Dedifferentiated amniotic fluid mesenchymal stem cell (primary cell): ENCODE data around the gene RALGAPA2.
A peak's percentile ranks its signal among the peaks of the same experiment; 100 is the strongest.

Experiments used
- DNase-seq: peaks from one replicate; pipeline ENCODE4 v3.0.0-alpha.2; 2016; ENCODE audit errors: extremely low spot score

Gene RALGAPA2

DNA sequence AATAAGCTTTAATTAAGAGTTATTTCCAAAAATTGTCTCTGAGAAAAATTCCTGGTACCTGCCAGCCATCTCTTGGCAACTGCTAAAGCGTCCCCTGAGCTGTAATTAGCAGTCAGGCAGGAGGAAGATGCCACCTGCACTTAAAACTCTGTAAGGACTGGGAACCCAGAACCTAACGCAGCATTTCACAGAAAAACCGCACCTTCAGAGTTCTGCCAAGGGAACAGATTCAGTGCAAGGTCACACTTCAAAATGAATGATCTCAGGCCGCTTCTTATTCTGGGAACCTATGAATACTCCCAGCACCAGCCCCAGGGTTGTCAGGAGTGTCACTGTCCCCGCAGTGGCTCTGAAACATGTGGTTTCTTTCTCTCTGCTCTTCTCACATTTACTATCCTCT, 307.8 kb downstream of the RALGAPA2 start:
- no peak for DNase-seq

DNA sequence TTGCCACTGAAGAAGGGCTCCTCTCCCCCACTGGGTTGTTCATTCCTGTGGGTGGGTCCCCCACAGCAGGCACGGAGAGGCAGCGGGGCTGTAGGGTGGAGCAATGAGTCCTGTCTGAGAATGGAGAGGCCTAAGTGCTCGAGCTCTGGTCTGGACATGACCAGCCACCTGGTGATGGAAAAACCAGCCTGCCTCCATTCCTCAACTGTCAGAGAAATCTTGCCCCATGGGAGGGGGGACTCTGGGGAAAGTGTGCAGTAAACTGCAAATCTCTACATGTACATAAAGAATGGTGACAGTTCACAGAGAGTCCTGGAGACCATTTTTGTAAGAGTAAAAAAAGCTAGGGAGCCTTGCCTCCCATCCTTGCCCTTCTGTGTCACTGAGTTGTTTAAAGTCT, 310.5 kb downstream of the RALGAPA2 start:
- no peak for DNase-seq

DNA sequence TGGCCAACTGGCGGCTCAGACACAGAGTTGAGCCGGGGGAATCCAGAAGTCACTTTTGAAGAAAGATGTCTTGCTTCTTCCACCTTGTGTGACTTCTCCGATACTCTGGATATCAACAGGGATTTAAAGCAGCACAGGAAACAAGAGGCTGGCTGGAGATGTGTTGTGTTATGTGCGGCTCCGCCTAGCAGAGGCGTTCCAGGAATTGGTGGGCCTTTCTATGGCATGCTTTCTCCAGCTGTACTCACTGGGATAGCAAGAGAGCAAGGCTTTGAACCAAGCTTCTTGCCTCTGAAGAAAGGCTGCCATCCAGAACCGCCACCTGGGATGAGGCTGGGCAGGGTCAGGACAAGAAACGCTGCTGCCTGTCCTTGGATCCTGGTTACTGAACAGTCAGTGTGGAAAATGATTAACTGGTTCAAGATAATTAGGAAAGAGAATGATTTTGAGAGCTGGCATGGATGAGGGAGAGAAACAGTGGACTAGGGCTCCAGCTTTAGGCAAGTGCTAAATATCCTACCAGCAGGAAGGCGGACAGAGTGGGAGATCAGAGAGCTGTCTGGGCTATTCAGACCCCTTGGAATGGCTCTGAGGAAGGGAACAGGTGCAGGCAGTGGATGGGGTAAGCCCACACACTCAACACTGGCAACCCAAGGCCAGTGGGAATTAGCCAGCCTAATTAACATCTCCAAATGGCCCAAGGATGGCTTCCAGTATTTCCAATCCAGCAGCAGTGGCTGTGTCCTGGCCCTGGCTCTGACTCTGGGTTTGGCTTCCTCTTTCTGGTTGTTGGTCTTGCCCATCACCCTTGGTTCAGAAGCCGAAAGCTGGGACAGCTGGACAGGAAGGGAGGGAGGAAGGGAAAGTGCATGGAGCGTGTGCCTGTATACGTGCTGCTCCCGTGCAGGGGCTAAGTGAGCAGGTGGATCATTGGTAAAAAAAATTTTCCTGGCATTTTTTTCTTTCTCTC, 312.6 kb downstream of the RALGAPA2 start:
- no peak for DNase-seq

DNA sequence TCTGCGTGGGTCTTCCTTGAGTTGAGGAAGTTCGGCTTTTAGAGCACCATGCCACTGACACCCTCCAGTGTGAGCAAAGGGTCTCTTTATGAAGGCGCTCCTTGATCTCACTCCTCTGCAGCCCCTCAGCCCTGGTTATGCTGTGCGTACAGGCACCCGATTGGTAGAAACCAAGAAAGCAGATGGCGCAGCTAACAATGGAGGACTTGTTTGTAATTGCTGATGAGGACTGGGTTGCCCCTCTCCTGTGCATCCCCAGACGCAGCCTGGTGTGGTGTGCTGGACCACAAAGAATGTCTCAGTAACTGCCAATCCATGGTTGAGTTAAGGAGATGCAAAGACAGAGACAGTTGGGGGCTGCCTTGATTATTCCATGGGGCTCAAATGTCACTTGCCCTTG, 314.3 kb downstream of the RALGAPA2 start:
- DNase-seq: no peak

DNA sequence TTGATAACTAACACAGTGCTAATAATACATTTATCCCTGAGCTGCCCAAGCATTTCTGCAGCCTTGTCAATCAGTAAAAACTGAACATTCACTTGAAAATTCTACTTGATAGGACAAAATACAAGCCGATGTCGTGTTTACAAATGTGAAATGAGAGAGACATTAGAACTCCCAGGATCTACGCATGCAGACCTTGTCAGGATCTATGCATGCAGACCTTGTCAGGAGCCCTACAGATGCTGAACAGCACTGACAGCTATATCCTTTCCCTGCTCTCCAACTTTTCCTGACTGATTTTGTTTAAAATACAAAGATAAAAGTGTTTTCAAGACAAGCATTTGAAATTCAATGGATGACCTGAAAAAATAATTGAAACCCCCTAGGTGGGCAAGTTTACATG, 315.6 kb downstream of the RALGAPA2 start:
- no peak for DNase-seq

DNA sequence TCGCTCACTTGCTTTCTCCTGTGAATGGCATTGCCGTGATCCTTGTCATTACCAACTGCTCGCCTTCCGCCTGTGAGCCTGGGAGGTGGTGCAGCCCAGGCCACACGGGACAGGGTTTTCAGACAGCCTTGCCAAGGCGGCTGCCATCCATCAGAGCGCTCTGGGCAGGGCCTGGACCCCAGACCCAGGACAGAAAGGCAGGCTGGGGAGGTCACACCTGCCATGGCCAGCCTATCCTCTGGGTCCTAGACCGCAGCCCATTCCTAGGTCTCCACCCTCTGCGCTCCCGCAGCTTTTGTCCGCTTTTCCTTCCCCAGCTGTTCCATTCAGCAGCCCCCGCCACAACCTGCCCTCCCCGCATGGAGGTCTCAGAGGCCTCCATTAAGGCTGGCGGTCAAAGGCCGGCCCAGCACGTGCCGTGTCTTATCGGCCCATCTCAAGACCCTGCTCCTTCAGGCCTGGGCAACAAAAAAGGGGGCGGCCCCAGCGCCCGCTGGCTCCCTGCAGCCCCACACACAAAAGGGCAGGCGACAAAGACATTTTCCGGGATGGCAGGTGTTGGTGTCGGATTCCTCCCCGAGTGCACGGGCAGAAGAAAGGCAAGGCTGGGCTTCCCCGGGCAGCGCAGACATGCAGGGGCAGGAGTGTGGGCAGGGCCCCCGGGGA, 316.4 kb downstream of the RALGAPA2 start:
- no peak for DNase-seq

DNA sequence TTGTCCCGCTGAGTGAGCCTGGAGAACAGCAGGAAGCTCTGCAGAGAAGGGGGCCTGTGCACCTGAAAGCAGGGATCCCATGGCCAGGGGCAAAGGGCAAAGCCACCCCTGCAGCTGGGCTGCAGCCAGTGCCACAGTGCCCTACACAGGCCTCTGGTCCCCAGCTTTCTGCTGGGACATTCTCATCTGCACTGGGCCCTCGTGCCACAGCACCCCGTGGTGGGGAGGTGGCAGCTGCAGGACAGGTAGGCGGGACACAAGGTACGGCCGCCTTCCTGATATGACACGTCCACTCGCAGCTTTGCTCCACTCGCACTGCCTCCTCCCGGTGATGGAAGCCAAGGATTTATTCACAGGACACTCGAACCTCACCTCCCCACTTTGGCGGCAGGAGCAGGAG, 317.4 kb downstream of the RALGAPA2 start:
- DNase-seq: no peak

DNA sequence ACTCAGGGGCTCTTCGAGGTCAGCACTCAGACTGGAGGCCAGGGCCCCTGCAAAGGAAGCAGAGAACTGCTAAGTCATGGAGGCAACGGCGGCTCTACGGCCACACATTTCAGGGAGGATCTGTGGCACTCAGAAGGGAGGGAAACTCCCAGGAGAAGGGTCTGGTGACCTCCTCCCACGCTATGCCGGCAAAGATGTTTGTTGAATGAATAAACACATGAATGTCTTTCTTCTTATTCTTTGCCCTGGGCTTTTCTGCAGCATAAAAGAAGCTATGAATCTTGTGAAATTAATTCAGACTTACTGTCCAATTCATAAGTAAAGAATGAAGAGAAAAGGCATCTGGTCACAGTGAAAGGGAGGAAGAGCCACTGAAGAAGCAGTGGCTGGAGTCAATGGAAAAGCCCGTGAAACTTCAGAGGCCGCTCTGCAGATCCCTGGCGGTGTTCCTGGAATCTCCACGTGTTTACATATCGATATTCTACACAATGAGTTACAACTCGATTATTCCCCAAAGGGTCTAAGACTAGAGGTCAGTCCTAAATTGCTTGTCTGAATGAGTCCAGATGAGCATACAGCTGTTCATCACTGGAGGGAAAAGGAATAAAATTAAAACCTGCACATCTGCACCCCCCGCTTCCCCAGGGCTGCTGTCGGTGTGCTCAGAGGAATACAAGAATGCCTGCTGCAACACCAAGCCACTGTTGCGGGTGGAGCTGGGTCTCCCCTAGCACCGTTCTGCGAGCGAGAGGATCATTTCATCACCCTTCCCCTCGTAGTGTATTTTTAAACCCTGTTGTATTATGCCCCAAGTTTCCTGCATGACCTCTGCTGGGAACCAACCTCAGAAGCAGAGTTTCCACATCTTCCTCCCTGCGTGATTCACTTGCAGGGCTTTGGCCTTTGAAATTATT, 319.0 kb downstream of the RALGAPA2 start:
- peak; percentile 52 for DNase-seq

DNA sequence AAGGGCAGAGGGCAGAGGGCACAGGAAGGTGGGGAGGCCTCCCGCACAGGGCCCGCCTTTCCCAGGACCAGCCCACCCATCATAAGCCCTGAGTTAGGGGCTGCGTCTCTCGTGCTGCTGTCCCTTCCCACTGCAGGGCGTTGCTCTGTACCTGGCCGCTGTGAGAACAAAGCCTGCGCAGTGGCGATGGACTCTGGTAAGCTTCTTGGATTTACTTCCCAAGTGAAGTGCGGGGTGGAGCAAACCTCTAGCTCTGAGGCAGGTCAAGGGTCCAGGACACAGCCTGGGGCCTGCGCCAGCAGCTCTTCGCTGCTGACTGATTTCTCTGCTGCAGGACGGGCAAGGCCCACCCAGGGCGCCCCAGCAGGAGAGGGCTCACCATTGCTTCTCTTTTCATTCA, 320.7 kb downstream of the RALGAPA2 start:
- no peak for DNase-seq

DNA sequence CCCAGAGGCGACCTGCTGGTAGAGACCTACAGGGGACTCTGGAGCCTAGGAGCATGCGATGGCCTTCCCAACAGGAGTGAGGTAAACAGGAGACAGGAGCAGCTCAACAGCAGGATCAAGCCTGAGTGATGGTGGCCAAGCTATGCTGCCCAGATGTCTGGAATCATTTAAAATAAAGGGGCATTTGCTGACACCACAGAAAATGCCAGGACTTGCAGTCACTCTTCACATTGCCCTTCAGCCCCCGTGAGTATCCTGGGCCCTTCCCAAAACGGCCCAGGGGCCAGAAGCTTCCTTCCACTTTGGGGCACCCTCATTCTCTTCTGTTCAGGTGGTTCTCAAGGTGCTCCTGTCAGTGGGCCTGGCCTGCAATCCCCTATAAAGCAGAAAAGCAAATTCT, 321.3 kb downstream of the RALGAPA2 start:
- DNase-seq: no peak

DNA sequence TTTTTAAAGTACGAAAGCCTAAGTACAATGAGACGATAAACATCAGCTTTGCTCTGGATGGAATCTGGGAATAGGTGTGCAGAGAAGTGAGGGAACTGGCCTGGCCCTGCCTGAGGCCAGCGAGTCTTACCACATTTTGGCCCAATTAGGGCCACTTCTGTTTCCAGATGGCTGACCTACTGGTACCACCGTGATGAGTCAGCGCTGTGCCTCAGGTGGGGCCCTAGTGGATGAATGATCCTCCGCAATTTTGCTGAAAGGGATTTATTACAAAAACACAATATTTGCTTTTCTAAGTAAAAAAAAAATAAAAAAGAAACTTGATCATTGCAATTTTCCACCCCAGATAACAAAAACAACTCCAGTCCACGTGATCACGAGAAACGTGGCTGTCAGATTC, 322.1 kb downstream of the RALGAPA2 start:
- no peak for DNase-seq

DNA sequence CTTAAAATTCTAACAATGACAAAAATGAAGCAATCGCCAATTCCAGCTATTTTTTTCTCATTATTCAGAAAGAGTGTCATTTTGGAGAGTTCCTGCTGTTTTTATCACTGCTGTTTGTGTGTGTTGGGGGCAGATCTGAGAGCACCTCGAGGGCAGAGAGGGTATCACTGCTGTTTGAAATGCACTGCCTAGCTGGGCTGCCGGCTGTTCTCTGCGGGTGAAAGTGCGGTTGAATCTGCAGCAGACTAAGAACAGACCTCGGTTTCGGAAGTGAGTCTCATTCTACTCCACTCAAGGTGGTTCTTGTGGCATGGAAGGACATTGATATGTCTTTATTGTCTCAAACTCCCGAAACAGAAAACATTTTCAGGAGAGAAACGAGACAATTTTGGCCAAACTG, 326.3 kb downstream of the RALGAPA2 start:
- DNase-seq: no peak

DNA sequence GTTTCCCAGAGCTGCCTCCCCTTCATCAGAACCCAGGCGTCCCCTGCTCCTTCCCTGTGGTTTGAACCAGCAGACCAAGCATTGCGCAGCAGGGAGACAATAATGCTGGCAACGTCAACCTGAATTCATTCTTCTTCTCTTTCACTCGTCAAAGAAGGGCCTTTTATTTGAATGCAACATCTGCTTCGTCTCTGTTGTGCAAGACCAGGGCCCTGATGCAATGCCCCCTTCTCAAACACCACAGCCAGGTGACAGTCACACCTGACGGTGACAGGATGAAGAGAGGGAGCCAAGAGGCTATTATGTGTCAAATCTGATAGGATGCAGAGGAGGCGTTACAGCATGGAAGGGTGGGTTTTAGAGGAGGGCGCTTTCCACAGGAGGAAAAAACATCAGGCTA, 336.6 kb downstream of the RALGAPA2 start:
- no peak for DNase-seq

DNA sequence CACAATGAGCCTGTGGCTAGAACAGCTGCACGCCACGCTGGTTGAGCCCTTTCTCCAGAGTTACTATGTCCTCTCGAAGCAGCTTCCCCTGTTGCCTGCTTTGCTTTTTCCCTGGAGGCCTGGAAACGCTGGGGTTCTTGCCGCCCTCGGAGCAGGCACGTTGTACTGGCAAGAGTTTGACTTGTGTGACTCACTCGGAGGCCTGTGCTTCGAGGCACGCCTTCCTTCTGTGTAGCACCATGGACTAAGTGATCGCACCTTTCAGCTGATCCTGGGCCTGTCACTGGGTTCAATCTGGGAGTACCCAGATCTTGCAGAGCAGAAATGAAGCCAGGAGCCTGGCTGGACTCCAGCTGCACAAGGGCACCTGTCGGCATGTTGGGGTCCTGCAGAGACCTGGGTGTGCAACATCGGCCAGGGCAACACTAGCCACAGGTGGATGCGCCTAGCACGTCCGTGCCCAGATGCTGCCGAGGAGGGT, 339.3 kb downstream of the RALGAPA2 start:
- peak; percentile 42 for DNase-seq

DNA sequence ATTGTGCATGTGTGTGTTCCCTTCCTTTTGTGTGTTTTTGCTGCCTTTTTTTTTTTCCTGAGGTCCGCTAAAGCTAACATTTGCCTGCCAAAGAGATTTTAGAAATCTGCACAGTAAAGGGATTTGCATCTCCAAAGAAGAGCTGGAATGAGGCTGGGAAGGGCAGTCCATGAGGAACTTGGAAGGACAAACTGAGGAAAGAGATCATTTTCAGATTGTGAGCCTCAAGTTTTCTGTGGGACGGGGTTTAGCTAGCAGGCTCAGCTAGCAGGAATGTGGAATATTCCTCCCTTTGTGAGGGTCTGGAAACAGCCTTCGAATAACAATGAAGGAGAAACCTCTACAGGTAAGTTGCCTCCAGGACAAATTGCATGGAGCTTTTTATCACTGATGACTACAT, 340.8 kb downstream of the RALGAPA2 start:
- DNase-seq: no peak

DNA sequence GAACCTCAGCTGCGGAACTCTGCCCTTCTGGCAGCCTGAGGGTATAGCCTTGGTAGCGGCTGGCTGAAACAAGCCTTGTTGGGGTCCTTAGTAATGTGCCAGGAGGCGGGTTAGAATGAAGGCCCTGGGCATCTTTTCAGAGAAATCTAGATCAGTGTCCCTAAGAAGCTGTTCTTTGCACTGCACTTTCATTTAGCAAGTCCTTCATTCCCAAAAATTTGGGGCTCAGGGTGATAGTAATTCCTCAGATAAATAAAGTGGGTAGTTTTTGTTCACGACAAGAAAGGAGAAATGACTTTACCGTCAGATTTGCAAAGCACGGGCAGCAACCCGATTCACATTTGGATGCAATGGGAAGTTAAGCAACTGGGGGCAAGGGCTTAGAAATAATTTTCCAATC, 341.4 kb downstream of the RALGAPA2 start:
- DNase-seq: no peak

DNA sequence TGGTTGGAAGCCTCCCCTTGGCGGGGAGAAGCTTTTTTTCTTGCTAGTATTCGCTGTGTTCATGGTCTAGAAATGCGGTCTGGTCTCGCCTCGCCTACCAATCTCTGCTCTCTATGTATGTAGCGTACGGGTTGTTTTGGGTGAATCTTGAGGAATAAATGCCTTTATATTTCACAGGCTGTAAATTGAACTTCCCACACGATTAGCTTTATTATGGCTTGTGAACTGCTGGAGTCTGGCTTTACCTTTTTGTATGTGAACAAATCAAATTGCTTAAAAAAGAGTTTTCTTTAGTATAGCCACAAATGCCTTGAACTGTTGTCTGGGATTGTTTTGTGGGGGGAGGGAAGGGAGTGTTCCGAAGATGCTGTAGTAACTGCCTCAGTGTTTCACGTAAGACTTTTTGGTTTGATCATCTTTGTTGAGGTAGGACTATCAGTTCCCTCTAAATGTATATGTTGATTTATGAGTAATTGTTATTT, 342.3 kb downstream of the RALGAPA2 start:
- no peak for DNase-seq

DNA sequence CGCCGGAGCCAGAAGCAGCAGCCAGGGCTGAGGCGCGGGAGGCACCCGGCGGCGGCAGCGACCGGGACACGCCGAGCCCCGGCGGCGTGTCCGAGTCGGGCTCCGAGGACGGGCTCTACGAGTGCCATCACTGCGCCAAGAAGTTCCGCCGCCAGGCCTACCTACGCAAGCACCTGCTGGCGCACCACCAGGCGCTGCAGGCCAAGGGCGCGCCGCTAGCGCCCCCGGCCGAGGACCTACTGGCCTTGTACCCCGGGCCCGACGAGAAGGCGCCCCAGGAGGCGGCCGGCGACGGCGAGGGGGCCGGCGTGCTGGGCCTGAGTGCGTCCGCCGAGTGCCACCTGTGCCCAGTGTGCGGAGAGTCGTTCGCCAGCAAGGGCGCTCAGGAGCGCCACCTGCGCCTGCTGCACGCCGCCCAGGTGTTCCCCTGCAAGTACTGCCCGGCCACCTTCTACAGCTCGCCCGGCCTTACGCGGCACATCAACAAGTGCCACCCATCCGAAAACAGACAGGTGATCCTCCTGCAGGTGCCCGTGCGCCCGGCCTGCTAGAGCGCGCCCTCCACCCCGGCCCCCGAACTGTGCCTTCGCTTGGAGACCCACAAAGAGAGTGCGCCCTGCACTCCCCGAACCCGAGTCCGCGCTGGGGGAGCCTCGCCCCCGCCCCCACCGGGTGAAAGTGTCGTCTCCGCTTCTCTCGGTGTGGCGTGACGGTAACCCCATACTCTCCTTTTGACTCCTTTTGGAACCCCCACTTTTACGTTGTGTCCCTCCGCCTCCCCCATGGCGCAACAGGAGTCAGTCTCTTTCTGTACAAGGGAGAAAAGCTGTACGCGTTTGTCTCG, 343.0 kb downstream of the RALGAPA2 start:
- DNase-seq: no peak

DNA sequence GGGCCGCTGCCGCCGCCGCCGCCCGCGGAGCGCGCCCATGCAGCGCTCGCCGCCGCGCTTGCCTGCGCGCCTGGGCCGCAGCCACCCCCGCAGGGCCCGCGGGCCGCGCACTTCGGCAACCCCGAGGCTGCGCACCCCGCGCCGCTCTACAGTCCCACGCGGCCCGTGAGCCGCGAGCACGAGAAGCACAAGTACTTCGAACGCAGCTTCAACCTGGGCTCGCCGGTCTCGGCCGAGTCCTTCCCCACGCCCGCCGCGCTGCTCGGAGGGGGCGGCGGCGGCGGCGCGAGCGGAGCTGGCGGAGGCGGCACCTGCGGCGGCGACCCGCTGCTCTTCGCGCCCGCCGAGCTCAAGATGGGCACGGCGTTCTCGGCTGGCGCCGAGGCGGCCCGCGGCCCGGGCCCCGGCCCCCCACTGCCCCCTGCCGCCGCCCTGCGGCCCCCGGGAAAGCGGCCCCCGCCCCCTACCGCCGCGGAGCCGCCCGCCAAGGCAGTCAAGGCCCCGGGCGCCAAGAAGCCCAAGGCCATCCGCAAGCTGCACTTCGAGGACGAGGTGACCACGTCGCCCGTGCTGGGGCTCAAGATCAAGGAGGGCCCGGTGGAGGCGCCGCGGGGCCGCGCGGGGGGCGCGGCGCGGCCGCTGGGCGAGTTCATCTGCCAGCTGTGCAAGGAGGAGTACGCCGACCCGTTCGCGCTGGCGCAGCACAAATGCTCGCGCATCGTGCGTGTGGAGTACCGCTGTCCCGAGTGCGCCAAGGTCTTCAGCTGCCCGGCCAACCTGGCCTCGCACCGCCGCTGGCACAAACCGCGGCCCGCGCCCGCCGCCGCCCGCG, 343.8 kb downstream of the RALGAPA2 start:
- DNase-seq: no peak
